AG09319 (cell line): ENCODE measurements around the gene ACSL3.

Experiments used
- DNase-seq: peaks from one replicate; pipeline ENCODE4 v3.0.0-alpha.2; 2010; ENCODE audit warnings: low read depth; ENCODE audit errors: extremely low read depth
- CTCF ChIP-seq: IDR thresholded peaks from 2 replicates; pipeline ENCODE4 v1.5.1; 2011; ENCODE audit warnings: low read depth, mild to moderate bottlenecking, inconsistent platforms, low read length, moderate library complexity

ACSL3 gene

DNA sequence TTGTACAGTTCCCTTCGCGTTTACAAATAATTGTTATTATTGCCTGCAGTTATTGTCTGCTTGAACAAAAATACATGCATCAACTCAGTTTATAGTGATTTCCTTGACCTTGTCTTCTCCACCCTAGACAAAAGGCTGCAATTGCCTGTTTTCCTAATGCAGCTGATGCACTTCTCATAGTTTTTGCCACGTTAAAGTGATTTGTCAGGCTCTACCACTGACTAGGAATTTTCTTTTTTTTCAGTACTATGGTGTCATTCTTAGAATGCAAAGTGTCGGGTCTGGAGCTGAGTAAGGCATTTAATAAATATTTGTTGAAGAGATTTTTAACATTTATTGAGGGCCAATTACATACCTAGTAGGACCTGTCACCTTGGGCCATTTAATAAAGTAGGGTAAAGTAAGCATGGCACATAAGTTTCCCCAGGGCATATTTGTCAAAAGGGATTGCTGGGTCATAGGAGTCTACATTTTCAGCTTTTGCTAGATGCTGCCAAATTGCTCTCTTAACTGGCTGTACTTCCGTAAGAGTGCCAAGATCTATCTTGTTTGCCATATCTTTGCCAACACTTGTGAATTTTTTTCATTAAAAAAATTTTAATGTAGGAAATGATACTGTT, 24.1 kb downstream of the ACSL3 start:
- TF ChIP-seq CTCF: no peak
- DNase-seq: no peak

- no peak for TF ChIP-seq CTCF
- DNase-seq: no peak
Measured at GRCh38 chr2:222887124-222887523, 26.3 kb downstream of the ACSL3 start.

- no peak for DNase-seq
- no peak for TF ChIP-seq CTCF
Measured at GRCh38 chr2:222888716-222889115, 27.9 kb downstream of the ACSL3 start.

GRCh38 chr2:222891890-222892289, 31.1 kb downstream of the ACSL3 start:
- TF ChIP-seq CTCF: no peak
- no peak for DNase-seq

- DNase-seq: no peak
- no peak for TF ChIP-seq CTCF
Measured at GRCh38 chr2:222892321-222892720, 31.5 kb downstream of the ACSL3 start.

- no peak for DNase-seq
- no peak for TF ChIP-seq CTCF
Measured at GRCh38 chr2:222892761-222893160, 31.9 kb downstream of the ACSL3 start.

- DNase-seq: no peak
- no peak for TF ChIP-seq CTCF
Measured at GRCh38 chr2:222893716-222894115, 32.9 kb downstream of the ACSL3 start.
